ENCODE results near the gene SUMF1. TPM values are rescaled to one million over a fixed set of nuclear protein-coding genes. Genes with fewer than 3 reads are reported as not detected.

SUMF1 gene
- total RNA-seq, 1 donor from 2014 or later: 98.4 TPM

DNA sequence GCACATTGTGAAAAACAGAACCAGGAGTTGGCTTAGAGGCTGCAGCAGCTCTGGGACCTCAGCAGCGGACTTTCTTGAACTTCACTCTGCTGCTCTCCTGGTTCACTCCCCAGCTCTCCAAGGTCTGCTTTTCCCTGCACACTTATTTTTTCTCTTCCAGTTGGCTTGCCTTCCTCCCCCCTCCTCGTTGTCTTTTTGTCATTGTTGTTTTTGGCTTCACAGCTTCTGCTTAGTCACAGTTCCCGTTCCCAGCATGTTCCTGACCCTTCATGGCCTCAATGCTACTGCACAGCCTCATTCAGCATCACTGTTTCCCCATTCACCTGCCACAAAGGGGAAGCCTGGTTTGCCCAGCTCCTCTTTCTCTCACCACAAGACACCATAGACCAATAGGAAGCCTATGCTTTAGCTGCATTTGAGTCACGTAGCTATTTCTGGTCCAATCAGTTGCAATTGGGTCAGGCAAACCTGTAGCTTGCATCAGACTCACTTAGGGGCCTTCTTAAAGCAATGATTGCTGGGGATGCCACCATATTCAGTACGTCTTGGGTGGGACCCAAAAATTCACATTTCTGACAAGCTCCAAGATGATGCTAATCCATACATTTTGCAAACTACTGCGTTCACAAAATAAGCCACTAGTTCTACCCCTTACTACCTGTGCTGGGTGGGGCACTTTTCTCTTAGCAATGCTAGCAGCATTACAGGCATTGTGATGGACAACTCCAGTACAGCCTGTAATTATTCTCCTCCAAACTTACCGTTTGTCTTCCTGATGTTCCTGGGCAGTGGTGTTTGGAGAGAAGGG, 7.8 kb upstream of the SUMF1 start:
- peak; percentile 56 to 86 for DNase-seq (ENCODE audit: low spot score in 2 of 2)
- Histone ChIP-seq H3K4me3 (peak overlapping the region in 1 of 2 donors; percentile 37), H3K27ac (peak overlapping the region; percentile 59 to 69), H3K27me3 (no peaks in the 10 kb centered on the region), H3K4me1 (peaks cover 0 to 10% of the 10 kb centered on the region in 2 donors), H3K9me3 (no peaks in the 10 kb centered on the region), H3K36me3 (no peaks in the 10 kb centered on the region)
- TF ChIP-seq, protein P1, sequence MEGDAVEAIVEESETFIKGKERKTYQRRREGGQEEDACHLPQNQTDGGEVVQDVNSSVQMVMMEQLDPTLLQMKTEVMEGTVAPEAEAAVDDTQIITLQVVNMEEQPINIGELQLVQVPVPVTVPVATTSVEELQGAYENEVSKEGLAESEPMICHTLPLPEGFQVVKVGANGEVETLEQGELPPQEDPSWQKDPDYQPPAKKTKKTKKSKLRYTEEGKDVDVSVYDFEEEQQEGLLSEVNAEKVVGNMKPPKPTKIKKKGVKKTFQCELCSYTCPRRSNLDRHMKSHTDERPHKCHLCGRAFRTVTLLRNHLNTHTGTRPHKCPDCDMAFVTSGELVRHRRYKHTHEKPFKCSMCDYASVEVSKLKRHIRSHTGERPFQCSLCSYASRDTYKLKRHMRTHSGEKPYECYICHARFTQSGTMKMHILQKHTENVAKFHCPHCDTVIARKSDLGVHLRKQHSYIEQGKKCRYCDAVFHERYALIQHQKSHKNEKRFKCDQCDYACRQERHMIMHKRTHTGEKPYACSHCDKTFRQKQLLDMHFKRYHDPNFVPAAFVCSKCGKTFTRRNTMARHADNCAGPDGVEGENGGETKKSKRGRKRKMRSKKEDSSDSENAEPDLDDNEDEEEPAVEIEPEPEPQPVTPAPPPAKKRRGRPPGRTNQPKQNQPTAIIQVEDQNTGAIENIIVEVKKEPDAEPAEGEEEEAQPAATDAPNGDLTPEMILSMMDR (IDR thresholded peaks at IDR 0.05): no peak
- intact Hi-C loops (cut with DNase I): loop anchor here (1.0 to 2.0 kb wide), 2 partner anchors 17 to 58 kb away; no protein-coding TSS in a partner anchor

DNA sequence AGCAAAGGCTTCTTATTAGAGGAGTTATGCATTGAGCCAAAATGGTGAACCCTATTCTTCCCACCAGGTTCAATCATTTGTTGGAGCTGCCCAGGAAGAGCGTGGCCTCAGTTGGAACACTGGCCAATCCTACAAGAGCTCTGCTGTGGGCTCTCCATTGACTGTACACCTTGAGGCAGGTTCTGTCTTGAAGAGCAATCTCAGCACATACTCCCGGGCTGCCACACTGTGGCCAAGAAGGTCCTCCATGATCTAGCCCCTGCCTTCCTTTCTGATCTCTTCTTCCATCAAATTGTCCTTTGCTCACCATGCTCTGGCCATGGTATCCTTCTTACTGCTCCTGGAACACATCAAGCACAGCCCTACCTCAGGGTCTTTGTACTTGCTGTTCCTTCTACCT, 5.7 kb upstream of the SUMF1 start:
- Histone ChIP-seq H3K27ac (no peak overlapping the region), H3K4me3 (no peak overlapping the region), H3K27me3 (no peaks in the 10 kb centered on the region), H3K36me3 (no peaks in the 10 kb centered on the region), H3K9me3 (no peaks in the 10 kb centered on the region), H3K4me1 (peaks cover 0 to 10% of the 10 kb centered on the region in 2 donors)
- intact Hi-C loops (cut with DNase I): no loop called here
- TF ChIP-seq, protein P1 (IDR thresholded peaks at IDR 0.05): no peak
- DNase-seq (ENCODE audit: low spot score in 2 of 2): no peak

DNA sequence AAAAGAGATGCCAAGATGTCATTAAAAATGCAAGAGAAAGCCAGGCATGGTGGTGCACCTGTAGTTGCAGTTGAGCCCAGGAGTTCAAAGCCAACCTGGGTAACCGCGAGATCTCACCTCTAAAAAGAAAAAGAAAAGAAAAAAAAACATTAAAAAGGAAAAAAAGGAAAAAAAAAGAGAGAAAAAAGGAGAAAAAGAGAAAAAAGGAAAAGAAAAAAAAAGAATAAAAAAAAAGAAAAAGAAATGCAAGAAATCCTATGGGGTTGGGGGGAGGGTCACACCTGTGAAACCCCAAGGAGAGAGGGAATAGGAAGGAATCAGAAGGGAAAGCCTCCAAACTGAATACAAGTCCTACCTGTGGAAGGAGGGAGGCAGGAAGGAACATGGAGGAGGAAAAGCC, 5.2 kb upstream of the SUMF1 start:
- TF ChIP-seq, protein P1 (IDR thresholded peaks at IDR 0.05): no peak
- intact Hi-C loops (cut with DNase I): no loop called here

DNA sequence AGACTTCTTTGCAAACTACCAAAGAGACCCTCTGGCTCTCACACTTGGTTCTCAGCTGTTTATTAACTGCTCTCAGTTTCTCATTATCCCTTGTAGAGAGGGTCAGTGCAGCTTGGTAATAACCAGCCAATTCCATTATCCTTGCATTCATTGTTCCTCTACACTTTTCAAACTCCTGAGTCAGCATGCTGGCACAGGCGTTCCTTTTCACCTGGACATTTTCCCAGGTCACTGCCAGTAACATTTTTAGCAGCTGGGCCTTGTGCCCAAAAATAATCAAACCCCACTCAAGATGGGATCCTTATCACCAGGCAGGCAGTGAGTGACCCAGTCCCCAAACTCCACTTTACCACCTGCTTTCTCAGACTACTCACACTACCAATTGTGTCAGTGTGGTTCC, 4.8 kb upstream of the SUMF1 start:
- peaks cover 4 to 13% of the 10 kb centered on the region in 2 donors for H3K4me1 ChIP-seq
- DNase-seq (ENCODE audit: low spot score in 2 of 2): no peak
- no peak overlapping the region for H3K4me3 ChIP-seq
- TF ChIP-seq, protein P1 (IDR thresholded peaks at IDR 0.05): no peak
- intact Hi-C loops (cut with DNase I): no loop called here
- no peaks in the 10 kb centered on the region for H3K36me3 ChIP-seq
- no peaks in the 10 kb centered on the region for H3K9me3 ChIP-seq
- no peak overlapping the region for H3K27ac ChIP-seq
- H3K27me3 ChIP-seq: no peaks in the 10 kb centered on the region

More for the DNA sequence above, 5.2 kb upstream of the SUMF1 start:
- Histone ChIP-seq H3K36me3 (no peaks in the 10 kb centered on the region), H3K27me3 (no peaks in the 10 kb centered on the region), H3K9me3 (no peaks in the 10 kb centered on the region), H3K4me1 (peaks cover 3 to 13% of the 10 kb centered on the region in 2 donors), H3K27ac (no peak overlapping the region), H3K4me3 (no peak overlapping the region)
- DNase-seq (ENCODE audit: low spot score in 2 of 2): no peak

DNA sequence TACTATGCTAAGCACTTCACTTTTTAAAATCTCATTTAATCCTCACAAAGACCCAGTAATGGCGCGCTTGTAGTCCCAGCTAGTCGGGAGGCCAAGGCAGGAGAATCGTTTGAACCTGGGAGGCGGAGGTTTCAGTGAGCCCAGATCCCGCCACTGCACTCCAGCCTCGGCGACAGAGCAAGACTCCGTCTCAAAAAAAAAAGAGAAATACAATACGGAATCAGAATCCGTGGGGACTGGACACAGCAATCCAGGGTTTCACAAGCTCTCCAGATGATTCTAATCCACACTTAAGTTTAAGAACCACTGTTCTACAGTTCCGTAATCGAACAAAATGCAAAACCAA, 426 bp upstream of the SUMF1 start:
- intact Hi-C loops (cut with DNase I): loop anchor here (1.0 to 5.0 kb wide), 5 partner anchors 25 to 165 kb away; partner anchors contain the start of gene ITPR1
- peak overlapping the region; percentile 48 to 75 for H3K27ac ChIP-seq
- H3K27me3 ChIP-seq: no peaks in the 10 kb centered on the region
- peak overlapping the region; percentile 70 for H3K4me3 ChIP-seq
- TF ChIP-seq, protein P1 (IDR thresholded peaks at IDR 0.05): no peak
- peaks cover 4 to 11% of the 10 kb centered on the region in 2 donors for H3K4me1 ChIP-seq
- DNase-seq (ENCODE audit: low spot score in 2 of 2): no peak
- no peaks in the 10 kb centered on the region for H3K36me3 ChIP-seq
- H3K9me3 ChIP-seq: no peaks in the 10 kb centered on the region

Measured in ascending aorta (tissue), 2 donors.